Mesenteric fat pad (tissue), 1 donor: ENCODE results near the gene BATF. TPM values are rescaled to one million over a fixed set of nuclear protein-coding genes. Genes with fewer than 3 reads are reported as not detected.
A peak's percentile ranks its signal among the peaks of the same experiment; 100 is the strongest.

Experiments
- DNase-seq: peaks from one replicate; pipeline ENCODE4 v3.0.0-alpha.2; 2020; ENCODE audit warnings: low spot score
- total RNA-seq: library from RNA; stranded (reverse); fragmentation: NEBNext Ultra II Directional; extraction: Animal tissue kit (Norgen Biotek cat#: 25700); gene quantifications from one replicate; pipeline ENCODE4 v1.2.1, GENCODE V29; 2021
- donor health status: DM: yes; HTN: yes; CAD: no.

The BATF gene
- total RNA-seq, 1 donor from 2014 or later: 8.1 TPM

- peak; percentile 20 for DNase-seq
Observed at GRCh38 chr14:75499084-75499875, 23.0 kb upstream of the BATF start.

GRCh38 chr14:75501080-75501479 is 21.2 kb upstream of the BATF start:
- no peak for DNase-seq

DNA sequence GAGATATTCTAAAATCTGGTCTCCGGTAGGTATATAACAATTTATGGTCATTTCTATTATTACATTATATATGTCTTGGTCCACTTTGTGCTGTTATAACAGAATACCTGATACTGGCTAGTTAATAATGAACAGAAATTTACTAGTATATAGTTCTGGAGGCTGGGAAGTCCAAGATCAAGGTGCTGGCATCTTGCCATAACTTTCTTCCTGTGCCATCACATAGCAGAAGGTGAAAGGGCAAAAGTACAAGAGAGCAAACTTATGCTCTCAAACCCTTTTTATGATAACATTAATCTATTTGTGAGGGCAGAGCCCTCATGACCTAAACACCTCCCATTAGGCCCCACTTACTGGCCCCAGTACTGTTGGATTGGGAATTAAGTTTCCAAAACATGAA is 17.9 kb upstream of the BATF start:
- no peak for DNase-seq

DNA sequence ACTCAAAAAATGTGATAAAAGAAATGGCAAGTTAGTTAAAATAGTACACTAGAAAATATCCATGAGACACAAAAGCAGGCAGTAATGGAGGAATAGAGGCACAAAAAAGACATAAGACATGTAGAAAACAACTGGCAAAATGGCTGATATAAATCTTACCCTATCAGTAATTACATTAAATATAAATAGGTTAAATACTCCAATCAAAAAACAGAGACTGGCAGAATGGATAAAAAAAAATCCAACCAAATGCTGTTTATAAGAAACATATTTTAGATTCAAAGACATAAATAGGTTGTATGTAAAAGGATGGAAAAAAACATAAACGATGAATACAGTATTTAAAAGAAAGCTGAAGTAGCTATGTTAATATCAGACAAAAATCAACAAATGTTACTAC is 15.3 kb upstream of the BATF start:
- no peak for DNase-seq

GRCh38 chr14:75510547-75510946 is 11.7 kb upstream of the BATF start:
- DNase-seq: no peak

DNA sequence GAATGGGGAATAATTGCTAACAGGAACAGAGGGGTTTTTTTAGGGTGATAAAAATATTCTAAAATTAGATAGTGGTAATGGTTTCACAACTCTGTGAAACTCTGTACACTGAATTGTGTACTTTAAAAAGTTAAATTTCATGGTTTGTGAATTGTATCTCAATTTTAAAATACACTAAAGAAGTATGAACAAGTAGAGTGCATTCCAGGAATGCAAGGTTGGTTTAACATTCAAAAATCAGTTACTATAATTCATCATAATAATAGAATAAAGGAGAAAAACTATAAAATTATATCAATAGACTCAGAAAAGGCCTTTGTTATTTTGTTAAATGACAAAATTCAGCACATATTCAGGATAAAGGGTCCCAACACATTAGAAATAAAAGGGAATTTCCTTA is 11.1 kb upstream of the BATF start:
- DNase-seq: no peak

DNA sequence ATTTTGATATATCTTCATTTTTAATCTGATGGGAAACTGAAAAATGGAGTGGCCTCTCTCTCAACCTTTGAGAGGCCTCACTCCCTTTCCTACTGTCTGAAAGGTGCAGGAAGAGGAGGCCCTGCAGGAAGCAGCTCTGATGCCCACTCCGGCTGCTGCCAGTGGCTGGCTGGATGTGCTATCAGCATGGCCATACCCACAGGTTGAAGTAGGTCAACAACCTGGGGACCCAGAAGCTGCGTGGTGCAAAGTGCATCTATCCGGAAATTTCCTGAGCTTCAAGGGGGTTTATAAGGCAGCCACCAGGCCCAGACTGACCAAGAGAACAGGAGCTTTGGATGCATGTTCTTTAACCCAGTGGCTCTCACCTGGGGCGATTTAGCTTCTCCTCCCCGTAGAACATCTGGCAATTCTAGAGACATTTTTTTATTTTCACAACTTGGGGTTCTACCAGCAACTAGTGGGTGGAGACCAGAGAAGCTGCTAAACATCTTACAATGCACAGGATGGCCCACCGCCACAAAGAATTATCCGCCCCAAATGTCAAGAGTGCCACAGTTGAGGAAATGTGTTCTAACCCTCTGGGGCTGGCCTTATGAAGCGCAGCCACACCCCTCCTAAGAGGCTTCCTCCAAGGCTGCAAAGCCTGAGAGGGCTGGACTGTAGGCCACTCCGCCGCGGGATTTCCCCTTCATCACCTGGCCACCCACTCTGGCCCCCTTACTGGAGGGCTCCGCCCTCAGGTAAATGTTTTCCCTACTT is 8.2 kb upstream of the BATF start:
- peak; percentile 77 for DNase-seq

GRCh38 chr14:75514673-75515628 is 7.3 kb upstream of the BATF start:
- DNase-seq: peak; percentile 73

- DNase-seq: no peak
Observed at GRCh38 chr14:75515629-75515996, 6.7 kb upstream of the BATF start.

DNA sequence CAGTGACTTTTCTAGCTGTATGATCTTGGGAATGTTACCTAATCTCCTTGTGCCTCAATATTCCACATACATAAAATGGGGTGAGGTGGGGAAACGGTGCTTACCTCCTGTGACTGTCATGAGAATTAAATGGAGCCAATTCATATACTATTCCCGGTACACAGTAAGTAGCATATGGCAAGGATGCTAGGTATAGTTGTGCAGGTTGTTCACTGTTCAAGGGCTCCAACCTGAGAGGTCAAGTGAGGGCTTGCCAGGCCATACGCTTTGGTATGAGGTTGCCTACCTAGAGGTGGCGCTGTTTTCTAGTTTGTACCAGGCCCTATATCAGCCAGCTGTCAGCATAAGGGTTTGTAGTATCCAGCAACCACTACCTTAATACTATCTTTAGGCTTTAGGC is 3.6 kb upstream of the BATF start:
- peak; percentile 60 for DNase-seq

GRCh38 chr14:75519394-75519793 is 2.9 kb upstream of the BATF start:
- no peak for DNase-seq

GRCh38 chr14:75519826-75520728 is 2.2 kb upstream of the BATF start:
- DNase-seq: no peak

DNA sequence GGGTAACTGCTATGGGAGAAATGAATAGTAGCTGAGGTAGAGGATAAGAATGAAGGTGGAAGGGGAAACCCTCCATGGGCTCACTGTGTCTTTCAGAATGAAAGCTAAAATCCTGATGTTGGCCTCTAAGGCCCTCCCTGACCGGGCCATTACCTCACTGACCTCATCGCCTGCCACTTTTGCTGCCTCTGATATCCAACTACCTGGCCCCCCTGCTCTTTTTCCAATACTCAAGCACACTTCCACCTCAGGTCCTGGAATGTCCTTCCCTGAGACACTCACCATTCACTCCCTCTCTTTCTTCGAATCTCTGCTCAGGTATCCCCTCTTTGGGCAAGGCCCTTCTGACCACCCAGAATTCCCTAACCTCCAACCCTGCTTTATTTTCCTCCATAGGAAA is 1.4 kb upstream of the BATF start:
- DNase-seq: no peak

- no peak for DNase-seq
Observed at GRCh38 chr14:75521415-75522199, 662 bp upstream of the BATF start.

- DNase-seq: no peak
Observed at GRCh38 chr14:75522983-75523318, 682 bp downstream of the BATF start.

- DNase-seq: no peak
Observed at GRCh38 chr14:75523771-75524171, 1.5 kb downstream of the BATF start.

DNA sequence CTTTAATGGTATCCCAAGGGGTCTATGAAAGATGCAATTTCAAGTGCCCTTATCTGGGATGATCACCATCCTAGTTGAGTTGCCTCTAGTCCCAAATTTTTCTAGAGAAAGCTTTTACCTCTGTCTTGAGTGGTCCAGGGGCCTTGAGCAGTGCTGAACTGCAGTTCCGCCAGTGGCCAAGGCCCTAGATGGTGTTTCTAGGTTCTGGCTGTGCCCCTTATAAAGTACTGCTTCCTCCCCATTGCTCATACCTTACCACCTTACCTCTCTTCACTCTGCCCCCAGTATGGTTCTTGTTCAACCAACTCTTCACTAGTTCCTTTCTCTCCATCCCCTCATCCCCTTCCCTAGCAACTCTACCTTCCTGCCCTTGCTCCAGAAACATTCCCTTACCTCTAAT is 3.7 kb downstream of the BATF start:
- DNase-seq: no peak

DNA sequence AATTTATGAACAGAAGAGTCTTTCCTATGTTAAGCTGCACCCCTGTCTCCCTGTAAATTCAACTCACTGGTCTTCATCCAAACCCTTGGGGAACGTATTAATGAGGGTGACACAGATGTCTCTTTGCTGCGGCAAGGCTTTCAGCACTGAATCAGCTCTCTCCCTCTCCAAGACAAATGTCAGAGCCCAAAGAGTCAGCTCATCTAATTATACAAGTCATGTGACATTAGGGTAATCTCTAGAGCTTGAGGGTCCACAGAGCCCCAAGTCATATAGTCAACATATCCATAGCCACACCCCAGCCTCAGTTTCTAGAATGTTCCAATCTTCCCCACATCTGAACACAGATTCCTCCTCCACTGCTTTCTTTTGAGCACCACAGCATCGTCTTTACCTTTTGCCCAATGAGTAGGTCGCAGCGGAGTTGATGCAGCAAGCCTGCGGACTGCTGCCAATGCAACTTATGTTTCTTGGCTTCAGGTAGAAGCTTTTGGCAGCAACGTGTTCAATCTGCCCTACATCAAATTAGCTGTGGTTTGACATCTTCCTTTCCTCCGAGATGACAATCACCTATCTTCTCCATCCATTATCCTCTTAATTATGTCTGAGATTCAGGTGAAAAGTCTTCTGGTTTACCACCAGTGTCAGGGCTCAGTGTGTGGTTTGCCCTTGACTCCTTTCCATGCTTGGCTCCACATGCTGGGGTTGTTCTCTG is 5.3 kb downstream of the BATF start:
- no peak for DNase-seq

- peak; percentile 16 for DNase-seq
Observed at GRCh38 chr14:75531256-75531655, 9.0 kb downstream of the BATF start.
